Gastroesophageal sphincter (tissue), 4 donors: Measurements from ENCODE around the gene NPSR1. TPM values are rescaled to one million over a fixed set of nuclear protein-coding genes. Genes with fewer than 3 reads are reported as not detected.

Experiments
- ATAC-seq: fragments of 150-250 bp; one replicate; pipeline ENCODE4 v1.9.1; 2016; ENCODE audit warnings: mild to moderate bottlenecking, moderate library complexity
- H3K27ac ChIP-seq, 4 donors: fragments of 200-600 bp; sonication (generic) in 3 of 4; 1 replicate in 3 of 4; 2 replicates in 1 of 4; pipeline ENCODE4 v1.5.1; 2016 to 2019
- H3K27me3 ChIP-seq: fragments of 200-600 bp; sonication (generic); one replicate; pipeline ENCODE4 v1.5.1; 2019
- H3K36me3 ChIP-seq, 2 donors: fragments of 200-600 bp; sonication (generic); one replicate each; pipeline ENCODE4 v1.5.1; 2019; ENCODE audit warnings: control low read depth in 1 of 2
- H3K4me1 ChIP-seq, 3 donors: fragments of 200-600 bp; sonication (generic); 1 replicate in 2 of 3; 2 replicates in 1 of 3; pipeline ENCODE4 v1.5.1; 2016 to 2019; ENCODE audit warnings: control low read depth in 2 of 3
- H3K4me3 ChIP-seq, 2 donors: fragments of 200-600 bp; sonication (generic); one replicate each; pipeline ENCODE4 v1.5.1; 2019; ENCODE audit warnings: mild to moderate bottlenecking in 1 of 2, moderate library complexity in 1 of 2
- H3K9me3 ChIP-seq, 3 donors: fragments of 200-600 bp; sonication (generic); one replicate each; pipeline ENCODE4 v1.5.1; 2017 to 2019; ENCODE audit warnings: control low read depth in 2 of 3
- CTCF ChIP-seq, 4 experiments: fragments of 200-600 bp in 2 of 4; fragments of 450-650 bp in 2 of 4; sonication (generic) in 1 of 4; IDR thresholded peaks; one replicate each; pipeline ENCODE4 v1.5.1; 2017 to 2019; ENCODE audit warnings: antibody characterized with exemption in 4 of 4, mild to moderate bottlenecking in 2 of 4, moderate library complexity in 2 of 4
- EP300 ChIP-seq: sonication (generic); formaldehyde crosslinking; IDR thresholded peaks from one replicate; pipeline ENCODE4 v1.6.1; 2017; ENCODE audit warnings: antibody characterized with exemption, mild to moderate bottlenecking
- POLR2A ChIP-seq, 2 donors: fragments of 450-650 bp; IDR thresholded peaks; one replicate each; pipeline ENCODE4 v1.6.1; 2017; ENCODE audit warnings: antibody characterized with exemption in 2 of 2, mild to moderate bottlenecking in 2 of 2, moderate library complexity in 1 of 2
- POLR2AphosphoS5 ChIP-seq: sonication (generic); formaldehyde crosslinking; IDR thresholded peaks from one replicate; pipeline ENCODE4 v1.6.1; 2017; ENCODE audit warnings: antibody characterized with exemption
- WGBS, 2 donors: methylation state at CpG; one replicate each; pipeline ENCODE4 v1.1.5; 2018; ENCODE audit warnings: low coverage in 1 of 2; 5-methylcytosine and 5-hydroxymethylcytosine counted together
- total RNA-seq, 4 donors: library from RNA; depleted of rRNA; stranded (reverse); fragments of >200 nt; gene quantifications; one replicate each; pipeline ENCODE4 v1.1.0, GENCODE V29; 2016

Gene NPSR1
- total RNA-seq, 4 donors from 2014 or later: not detected

GRCh38 chr7:34832020-34832419 is 174.0 kb downstream of the NPSR1 start:
- H3K27me3 ChIP-seq: no peaks in the 10 kb centered on the region
- no peaks in the 10 kb centered on the region for H3K36me3 ChIP-seq
- TF ChIP-seq CTCF (IDR thresholded peaks at IDR 0.05) (no peak), POLR2A (IDR thresholded peaks at IDR 0.05) (no peak), EP300 (no peak), POLR2AphosphoS5 (no peak)
- H3K4me1 ChIP-seq: no peaks in the 10 kb centered on the region
- no peak overlapping the region for H3K27ac ChIP-seq
- WGBS, 2 donors: 89 to 100% methylated on average over 3 of the region's 3 CpGs
- no peak for ATAC-seq
- no peak overlapping the region for H3K4me3 ChIP-seq
- no peaks in the 10 kb centered on the region for H3K9me3 ChIP-seq

GRCh38 chr7:34835901-34836600 is 178.0 kb downstream of the NPSR1 start:
- no peak for TF ChIP-seq EP300
- TF ChIP-seq POLR2A (IDR thresholded peaks at IDR 0.05): no peak
- no peak for TF ChIP-seq CTCF (IDR thresholded peaks at IDR 0.05)
- no peak for TF ChIP-seq POLR2AphosphoS5
- Histone ChIP-seq H3K9me3 (no peaks in the 10 kb centered on the region), H3K4me3 (no peak overlapping the region), H3K4me1 (no peaks in the 10 kb centered on the region), H3K27me3 (no peaks in the 10 kb centered on the region), H3K36me3 (no peaks in the 10 kb centered on the region), H3K27ac (no peak overlapping the region)
- WGBS, 2 donors: 57 to 64% methylated on average over 1 of the region's 3 CpGs
- ATAC-seq: no peak

- H3K27me3 ChIP-seq: no peaks in the 10 kb centered on the region
- no peak for TF ChIP-seq CTCF (IDR thresholded peaks at IDR 0.05)
- TF ChIP-seq POLR2AphosphoS5: no peak
- no peak for TF ChIP-seq POLR2A (IDR thresholded peaks at IDR 0.05)
- no peak for TF ChIP-seq EP300
- 48 to 58% methylated on average over 2 of the region's 2 CpGs for WGBS, 2 donors
- no peak for ATAC-seq
- H3K4me1 ChIP-seq: no peaks in the 10 kb centered on the region
- H3K9me3 ChIP-seq: no peaks in the 10 kb centered on the region
- no peaks in the 10 kb centered on the region for H3K36me3 ChIP-seq
- H3K27ac ChIP-seq: no peak overlapping the region
- no peak overlapping the region for H3K4me3 ChIP-seq
Measured at GRCh38 chr7:34837316-34837715, 179.3 kb downstream of the NPSR1 start.

- no peak for ATAC-seq
- WGBS, 2 donors: 43 to 50% methylated on average over 2 of the region's 2 CpGs
- TF ChIP-seq CTCF (IDR thresholded peaks at IDR 0.05) (no peak), EP300 (no peak), POLR2A (IDR thresholded peaks at IDR 0.05) (no peak), POLR2AphosphoS5 (no peak)
- Histone ChIP-seq H3K27ac (no peak overlapping the region), H3K27me3 (no peaks in the 10 kb centered on the region), H3K9me3 (no peaks in the 10 kb centered on the region), H3K4me3 (no peak overlapping the region), H3K36me3 (no peaks in the 10 kb centered on the region), H3K4me1 (no peaks in the 10 kb centered on the region)
Measured at GRCh38 chr7:34837801-34838201, 179.8 kb downstream of the NPSR1 start.

- Histone ChIP-seq H3K4me3 (no peak overlapping the region), H3K27ac (no peak overlapping the region), H3K36me3 (no peaks in the 10 kb centered on the region), H3K4me1 (no peaks in the 10 kb centered on the region), H3K27me3 (no peaks in the 10 kb centered on the region), H3K9me3 (no peaks in the 10 kb centered on the region)
- ATAC-seq: no peak
- TF ChIP-seq EP300 (no peak), CTCF (IDR thresholded peaks at IDR 0.05) (no peak), POLR2A (IDR thresholded peaks at IDR 0.05) (no peak), POLR2AphosphoS5 (no peak)
- 60 to 80% methylated on average over 3 to 5 of the region's 5 CpGs for WGBS, 2 donors
Measured at GRCh38 chr7:34838329-34838728, 180.3 kb downstream of the NPSR1 start.
